ENCODE data around the gene LLGL2.

LLGL2 gene

GRCh38 chr17:75542229-75542628 is 16.7 kb downstream of the LLGL2 start:
- H3K4me3 ChIP-seq (ENCODE audit: low read depth, low read length): no peak overlapping the region
- DNase-seq (ENCODE audit: low read depth): no peak
- TF ChIP-seq MAX (IDR thresholded peaks at IDR 0.05; ENCODE audit: low read depth, low read length) (no peak), CTCF (IDR thresholded peaks at IDR 0.05; ENCODE audit: low read depth, low read length) (no peak), POLR2A (IDR thresholded peaks at IDR 0.05; ENCODE audit: extremely low read depth, insufficient read length) (no peak)

- no peak for TF ChIP-seq MYC (IDR thresholded peaks at IDR 0.05; ENCODE audit: low read depth, low read length)
- no peak for TF ChIP-seq CTCF (IDR thresholded peaks at IDR 0.05; ENCODE audit: low read depth, low read length)
- TF ChIP-seq MAX (IDR thresholded peaks at IDR 0.05; ENCODE audit: low read depth, low read length): no peak
- no peak for TF ChIP-seq POLR2A (IDR thresholded peaks at IDR 0.05; ENCODE audit: extremely low read depth, insufficient read length)
- DNase-seq (ENCODE audit: low read depth): no peak
- no peak overlapping the region for H3K4me3 ChIP-seq (ENCODE audit: low read depth, low read length)
Measured at GRCh38 chr17:75542728-75543336, 17.3 kb downstream of the LLGL2 start.

GRCh38 chr17:75544250-75544649 is 18.8 kb downstream of the LLGL2 start:
- DNase-seq (ENCODE audit: low read depth): no peak
- TF ChIP-seq POLR2A (IDR thresholded peaks at IDR 0.05; ENCODE audit: extremely low read depth, insufficient read length): no peak
- TF ChIP-seq CTCF (IDR thresholded peaks at IDR 0.05; ENCODE audit: low read depth, low read length): no peak
- TF ChIP-seq MYC (IDR thresholded peaks at IDR 0.05; ENCODE audit: low read depth, low read length): no peak
- TF ChIP-seq MAX (IDR thresholded peaks at IDR 0.05; ENCODE audit: low read depth, low read length): no peak

GRCh38 chr17:75546181-75546580 is 20.7 kb downstream of the LLGL2 start:
- TF ChIP-seq MYC (IDR thresholded peaks at IDR 0.05; ENCODE audit: low read depth, low read length) (no peak), POLR2A (IDR thresholded peaks at IDR 0.05; ENCODE audit: extremely low read depth, insufficient read length) (no peak), MAX (IDR thresholded peaks at IDR 0.05; ENCODE audit: low read depth, low read length) (no peak), CTCF (IDR thresholded peaks at IDR 0.05; ENCODE audit: low read depth, low read length) (no peak)
- H3K4me3 ChIP-seq (ENCODE audit: low read depth, low read length): no peak overlapping the region
- no peak for DNase-seq (ENCODE audit: low read depth)

More at GRCh38 chr17:75544250-75544649, 18.8 kb downstream of the LLGL2 start:
- no peak overlapping the region for H3K4me3 ChIP-seq (ENCODE audit: low read depth, low read length)

GRCh38 chr17:75547091-75547490 is 21.6 kb downstream of the LLGL2 start:
- no peak for DNase-seq (ENCODE audit: low read depth)
- TF ChIP-seq CTCF (IDR thresholded peaks at IDR 0.05; ENCODE audit: low read depth, low read length) (no peak), MYC (IDR thresholded peaks at IDR 0.05; ENCODE audit: low read depth, low read length) (no peak), POLR2A (IDR thresholded peaks at IDR 0.05; ENCODE audit: extremely low read depth, insufficient read length) (no peak), MAX (IDR thresholded peaks at IDR 0.05; ENCODE audit: low read depth, low read length) (no peak)
- H3K4me3 ChIP-seq (ENCODE audit: low read depth, low read length): no peak overlapping the region

Data from NB4 (cell line).